CD4-positive, CD25-positive, alpha-beta regulatory T cell (primary cell): ENCODE data around the gene MCCC1. TPM values are rescaled to one million over a fixed set of nuclear protein-coding genes. Genes with fewer than 3 reads are reported as not detected.
"Not testable (repeated sequence)": the region's sequence is repeated elsewhere in the genome, so short reads cannot be mapped to it uniquely, and the experiment has no call there.

Source experiments
- ATAC-seq, 2 donors: fragments of 150-1000 bp; cut with Tn5 transposase; one replicate each; pipeline ENCODE4 v1.10.0; 2021; ENCODE audit warnings: low read depth in 2 of 2, moderate number of reproducible peaks in 2 of 2, moderate library complexity in 1 of 2
- DNase-seq, 3 donors: peaks; one replicate each; pipeline versions ENCODE4 v3.0.0 to v3.0.0-alpha.2; 2012 to 2022; ENCODE audit warnings: mixed read lengths in 1 of 3
- H3K27ac ChIP-seq: one replicate; pipeline ENCODE4 v1.7.0; 2013; ENCODE audit warnings: mild to moderate bottlenecking, low read length; ENCODE audit not compliant: insufficient read depth, poor library complexity, severe bottlenecking
- H3K27me3 ChIP-seq: one replicate; pipeline ENCODE4 v1.7.0; 2013; ENCODE audit warnings: low read length; ENCODE audit not compliant: control insufficient read depth, insufficient read depth
- H3K36me3 ChIP-seq: one replicate; pipeline ENCODE4 v1.7.0; 2013; ENCODE audit warnings: mild to moderate bottlenecking, low read length, moderate library complexity; ENCODE audit not compliant: control insufficient read depth, insufficient read depth
- H3K4me1 ChIP-seq: 2 replicates; pipeline ENCODE4 v1.7.0; 2013; ENCODE audit warnings: mild to moderate bottlenecking, low read length; ENCODE audit not compliant: insufficient read depth, control insufficient read depth, poor library complexity, severe bottlenecking
- H3K4me3 ChIP-seq: one replicate; pipeline ENCODE4 v1.7.0; 2013; ENCODE audit warnings: low read depth, mild to moderate bottlenecking, low read length, moderate library complexity
- H3K9me3 ChIP-seq, 2 experiments: 1 replicate in 1 of 2; 2 replicates in 1 of 2; pipeline ENCODE4 v1.7.0; 2013; ENCODE audit warnings: low read length in 2 of 2, mild to moderate bottlenecking in 1 of 2, moderate library complexity in 1 of 2; ENCODE audit not compliant: control insufficient read depth in 2 of 2
- H3K27ac Mint-ChIP-seq, 3 donors: one replicate each; pipeline ENCODE4 v1.8.0; 2020 to 2022; ENCODE audit warnings: mild to moderate bottlenecking in 3 of 3, mixed read lengths in 3 of 3, moderate library complexity in 2 of 3
- H3K27me3 Mint-ChIP-seq: one replicate; pipeline ENCODE4 v1.8.0; 2022; ENCODE audit warnings: mild to moderate bottlenecking, mixed read lengths
- H3K36me3 Mint-ChIP-seq: one replicate; pipeline ENCODE4 v1.8.0; 2020; ENCODE audit warnings: mixed read lengths
- H3K4me1 Mint-ChIP-seq, 4 donors: one replicate each; pipeline ENCODE4 v1.8.0; 2020 to 2022; ENCODE audit warnings: mixed read lengths in 4 of 4, mild to moderate bottlenecking in 1 of 4
- H3K4me3 Mint-ChIP-seq, 4 donors: one replicate each; pipeline ENCODE4 v1.8.0; 2020 to 2022; ENCODE audit warnings: mild to moderate bottlenecking in 4 of 4, mixed read lengths in 4 of 4, moderate library complexity in 3 of 4
- H3K9me3 Mint-ChIP-seq, 7 donors: one replicate each; pipeline ENCODE4 v1.8.0; 2020 to 2022; ENCODE audit warnings: mixed read lengths in 7 of 7, mild to moderate bottlenecking in 3 of 7, moderate library complexity in 2 of 7
- polyA plus RNA-seq, 4 donors: library from polyadenylated mRNA; unstranded; fragments of 300-500 nt; fragmentation: Illumina TruSeq; gene quantifications; one replicate each; pipeline ENCODE4 v1.2.3, GENCODE V29; 2021
- total RNA-seq: library from RNA; stranded (reverse); gene quantifications from one replicate; pipeline ENCODE4 v1.2.3, GENCODE V29; 2022

Gene MCCC1
- total and polyA plus RNA-seq, 5 donors from 2014 or later: 22.1 to 27.7 (median 23.5) TPM

GRCh38 chr3:183116025-183116614 is 16.8 kb upstream of the MCCC1 start:
- Mint-ChIP-seq H3K27ac (no peak overlapping the region), H3K27me3 (peaks cover 22% of the 10 kb centered on the region), H3K9me3 (no peaks in the 10 kb centered on the region), H3K4me1 (peaks cover 0 to 10% (median 3%) of the 10 kb centered on the region in 4 donors), H3K36me3 (no peaks in the 10 kb centered on the region), H3K4me3 (peak overlapping the region in 2 of 4 donors; percentile 39 to 74)
- ATAC-seq: peak; percentile 34 to 64
- Histone ChIP-seq H3K36me3 (no peaks in the 10 kb centered on the region), H3K4me3 (peak overlapping the region; percentile 13), H3K9me3 (no peaks in the 10 kb centered on the region), H3K27ac (no peak overlapping the region), H3K4me1 (peaks cover 8% of the 10 kb centered on the region), H3K27me3 (peaks cover 2% of the 10 kb centered on the region)
- DNase-seq: peak; percentile 8 to 78 (median 34)

- no peak overlapping the region for H3K27ac ChIP-seq
- DNase-seq (no peak), ATAC-seq (no peak)
- peaks cover 8% of the 10 kb centered on the region for H3K4me1 ChIP-seq
- Mint-ChIP-seq H3K27me3 (peaks cover 22% of the 10 kb centered on the region), H3K9me3 (no peaks in the 10 kb centered on the region), H3K27ac (no peak overlapping the region), H3K4me3 (no peak overlapping the region), H3K4me1 (peaks cover 0 to 10% (median 3%) of the 10 kb centered on the region in 4 donors), H3K36me3 (no peaks in the 10 kb centered on the region)
- H3K36me3 ChIP-seq: no peaks in the 10 kb centered on the region
- H3K9me3 ChIP-seq: no peaks in the 10 kb centered on the region
- H3K27me3 ChIP-seq: peaks cover 2% of the 10 kb centered on the region
- no peak overlapping the region for H3K4me3 ChIP-seq
These were observed 15.3 kb upstream of the MCCC1 start for GRCh38 chr3:183114384-183115178.

DNA sequence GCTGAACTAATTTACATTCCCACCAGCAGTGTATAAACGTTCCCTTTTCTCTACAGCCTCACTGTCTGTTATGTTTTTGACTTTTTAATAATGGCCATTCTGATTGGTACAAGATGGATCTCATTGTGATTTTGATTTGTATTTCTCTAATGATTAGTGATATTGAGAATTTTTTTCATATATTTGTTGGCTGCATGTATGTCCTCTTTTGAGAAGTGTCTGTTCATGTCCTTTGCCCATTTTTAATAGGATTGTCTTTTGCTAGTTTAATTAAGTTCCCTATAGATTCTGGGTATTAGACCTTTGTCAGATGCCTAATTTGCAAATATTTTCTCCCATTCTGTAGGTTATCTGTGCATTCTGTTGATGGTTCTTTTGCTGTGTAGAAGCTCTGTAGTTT is 10.6 kb upstream of the MCCC1 start:
- H3K36me3 Mint-ChIP-seq, H3K4me3 Mint-ChIP-seq, H3K4me3 ChIP-seq, H3K9me3 ChIP-seq, H3K27me3 ChIP-seq, H3K9me3 Mint-ChIP-seq, H3K27ac Mint-ChIP-seq, H3K36me3 ChIP-seq, DNase-seq, H3K4me1 Mint-ChIP-seq, H3K4me1 ChIP-seq, H3K27ac ChIP-seq, ATAC-seq: not testable (repeated sequence)
- H3K27me3 Mint-ChIP-seq: peaks cover 14% of the 10 kb centered on the region

- no peaks in the 10 kb centered on the region for H3K36me3 ChIP-seq
- no peak overlapping the region for H3K27ac ChIP-seq
- H3K9me3 ChIP-seq: no peaks in the 10 kb centered on the region
- ATAC-seq (no peak), DNase-seq (no peak)
- Mint-ChIP-seq H3K4me1 (no peaks in the 10 kb centered on the region), H3K36me3 (no peaks in the 10 kb centered on the region), H3K4me3 (no peak overlapping the region), H3K27ac (no peak overlapping the region), H3K9me3 (no peaks in the 10 kb centered on the region), H3K27me3 (peaks cover 4% of the 10 kb centered on the region)
- H3K4me1 ChIP-seq: no peaks in the 10 kb centered on the region
- H3K4me3 ChIP-seq: no peak overlapping the region
- no peaks in the 10 kb centered on the region for H3K27me3 ChIP-seq
These were observed 9.2 kb upstream of the MCCC1 start for GRCh38 chr3:183108470-183108869.

DNA sequence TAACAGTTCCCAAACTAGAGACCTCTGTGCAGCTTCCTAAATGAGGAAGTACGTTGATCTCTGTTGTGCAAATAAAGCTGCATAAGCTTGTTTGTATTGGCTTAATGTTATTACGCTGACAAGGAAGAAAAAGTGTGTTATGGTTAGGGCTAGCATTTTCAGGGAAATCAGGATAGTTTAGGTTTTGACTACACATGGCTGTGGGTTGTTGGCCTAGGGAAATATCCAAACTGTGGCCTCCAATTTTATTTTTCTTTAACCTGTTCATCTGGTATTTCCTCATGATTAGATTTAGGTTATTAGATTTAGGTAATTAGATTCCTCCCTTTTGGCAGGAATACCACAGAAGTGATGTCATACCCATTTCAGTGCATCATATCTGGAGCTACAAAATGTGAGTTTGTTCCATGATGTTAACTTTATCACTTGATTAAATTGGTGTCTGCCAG is 8.7 kb upstream of the MCCC1 start:
- H3K4me1 Mint-ChIP-seq: no peaks in the 10 kb centered on the region
- no peak for ATAC-seq
- no peaks in the 10 kb centered on the region for H3K9me3 Mint-ChIP-seq
- H3K36me3 ChIP-seq: no peaks in the 10 kb centered on the region
- H3K9me3 ChIP-seq: no peaks in the 10 kb centered on the region
- H3K4me1 ChIP-seq: no peaks in the 10 kb centered on the region
- H3K4me3 ChIP-seq: no peak overlapping the region
- H3K27me3 Mint-ChIP-seq: peaks cover 4% of the 10 kb centered on the region
- H3K36me3 Mint-ChIP-seq: no peaks in the 10 kb centered on the region
- no peak for DNase-seq
- H3K27ac Mint-ChIP-seq: no peak overlapping the region
- H3K27ac ChIP-seq: no peak overlapping the region
- H3K27me3 ChIP-seq: no peaks in the 10 kb centered on the region
- H3K4me3 Mint-ChIP-seq: no peak overlapping the region

DNA sequence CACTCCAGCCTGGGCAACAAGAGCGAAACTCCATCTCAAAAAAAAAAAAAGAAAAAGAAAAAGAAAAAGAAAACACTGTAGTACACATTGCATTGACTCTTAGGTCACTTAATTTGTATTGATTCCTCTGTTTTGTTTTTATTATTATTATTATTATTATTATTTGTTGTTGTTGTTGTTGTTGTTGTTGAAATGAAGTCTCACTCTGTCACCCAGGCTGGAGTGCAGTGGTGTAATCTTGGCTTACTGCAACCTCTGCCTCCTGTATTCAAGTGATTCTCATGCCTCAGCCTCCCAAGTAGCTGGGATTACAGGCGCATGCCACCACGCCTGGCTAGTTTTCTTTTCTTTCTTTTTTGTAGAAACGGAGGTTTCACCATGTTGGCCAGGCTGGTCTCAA is 8.1 kb upstream of the MCCC1 start:
- H3K27me3 Mint-ChIP-seq, ATAC-seq, H3K4me3 Mint-ChIP-seq, H3K36me3 Mint-ChIP-seq, H3K27ac Mint-ChIP-seq, H3K27me3 ChIP-seq, DNase-seq, H3K9me3 Mint-ChIP-seq, H3K4me1 ChIP-seq, H3K4me1 Mint-ChIP-seq, H3K27ac ChIP-seq, H3K4me3 ChIP-seq, H3K9me3 ChIP-seq, H3K36me3 ChIP-seq: not testable (repeated sequence)

- Histone ChIP-seq H3K27me3 (no peaks in the 10 kb centered on the region), H3K27ac (no peak overlapping the region), H3K4me3 (no peak overlapping the region), H3K9me3 (no peaks in the 10 kb centered on the region), H3K4me1 (no peaks in the 10 kb centered on the region), H3K36me3 (no peaks in the 10 kb centered on the region)
- Mint-ChIP-seq H3K27ac (no peak overlapping the region), H3K4me3 (no peak overlapping the region), H3K27me3 (peaks cover 4% of the 10 kb centered on the region), H3K4me1 (peaks cover 0 to 1% (median 0%) of the 10 kb centered on the region in 4 donors), H3K9me3 (peaks cover 0 to 1% (median 0%) of the 10 kb centered on the region in 7 donors), H3K36me3 (no peaks in the 10 kb centered on the region)
- no peak for ATAC-seq
- no peak for DNase-seq
These were observed 7.3 kb upstream of the MCCC1 start for GRCh38 chr3:183106635-183107034.

DNA sequence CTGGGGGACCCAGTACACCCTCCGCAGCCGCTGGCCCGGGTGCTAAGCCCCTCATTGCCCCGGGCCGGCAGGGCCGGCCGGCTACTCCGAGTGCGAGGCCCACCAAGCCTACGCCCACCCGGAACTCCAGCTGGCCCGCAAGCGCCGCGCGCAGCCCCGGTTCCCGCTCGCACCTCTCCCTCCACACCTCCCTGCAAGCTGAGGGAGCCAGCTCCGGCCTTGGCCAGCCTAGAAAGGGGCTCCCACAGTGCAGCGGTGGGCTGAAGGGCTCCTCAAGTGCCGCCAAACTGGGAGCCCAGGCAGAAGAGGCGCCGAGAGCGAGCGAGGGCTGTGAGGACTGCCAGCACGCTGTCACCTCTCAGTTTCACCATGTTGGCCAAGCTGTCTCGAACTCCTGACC is 4.7 kb upstream of the MCCC1 start:
- not testable (repeated sequence) for H3K36me3 Mint-ChIP-seq, H3K4me3 ChIP-seq, H3K27ac ChIP-seq, H3K27me3 ChIP-seq, H3K9me3 Mint-ChIP-seq, H3K4me1 ChIP-seq, ATAC-seq, H3K4me3 Mint-ChIP-seq, H3K27me3 Mint-ChIP-seq, H3K9me3 ChIP-seq, H3K27ac Mint-ChIP-seq, H3K36me3 ChIP-seq, DNase-seq
- peaks cover 3 to 14% (median 8%) of the 10 kb centered on the region in 4 donors for H3K4me1 Mint-ChIP-seq
